HG03045 (cell line): Measurements from ENCODE around the gene RFX2.
"Not testable (repeated sequence)": the region's sequence is repeated elsewhere in the genome, so short reads cannot be mapped to it uniquely, and the experiment has no call there.

Experiments used
- ATAC-seq: cut with Tn5 transposase; IDR thresholded peaks from one replicate; pipeline ENCODE4 v1.9.1; 2021; ENCODE audit warnings: mild to moderate bottlenecking, moderate library complexity; ENCODE audit not compliant: unreplicated experiment

RFX2 gene

DNA sequence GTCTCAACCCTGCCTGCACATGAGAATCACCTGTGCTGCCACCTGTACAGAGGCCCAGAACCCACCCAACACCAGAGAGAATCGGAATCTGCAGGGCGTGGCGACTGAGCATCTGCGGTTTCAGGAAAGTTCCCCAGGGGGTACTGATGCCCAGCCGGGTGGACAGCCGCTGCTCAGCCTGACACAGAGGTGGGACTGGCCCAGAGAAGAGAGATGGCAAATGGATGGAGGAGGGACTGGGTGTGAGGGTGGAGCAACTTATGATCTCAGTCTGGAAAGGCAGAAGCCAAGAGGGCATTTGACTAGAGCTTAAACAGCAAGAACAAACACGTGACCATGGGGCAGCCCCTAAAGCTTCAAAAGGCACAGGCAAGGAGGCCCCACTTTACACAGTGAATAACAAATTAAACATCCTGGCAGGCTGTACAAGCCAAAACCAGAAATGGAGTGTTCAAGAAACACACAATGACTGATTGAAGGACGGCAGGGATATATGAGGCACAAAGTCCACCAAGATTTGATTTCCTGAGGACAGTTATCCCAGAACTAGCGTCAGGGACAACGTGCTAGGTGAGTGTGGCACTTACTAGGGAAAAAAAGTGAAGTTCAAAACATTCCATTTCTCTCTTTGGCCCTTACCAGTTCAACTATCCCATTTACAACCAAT lies 135.4 kb downstream of the RFX2 start:
- no peak for ATAC-seq

DNA sequence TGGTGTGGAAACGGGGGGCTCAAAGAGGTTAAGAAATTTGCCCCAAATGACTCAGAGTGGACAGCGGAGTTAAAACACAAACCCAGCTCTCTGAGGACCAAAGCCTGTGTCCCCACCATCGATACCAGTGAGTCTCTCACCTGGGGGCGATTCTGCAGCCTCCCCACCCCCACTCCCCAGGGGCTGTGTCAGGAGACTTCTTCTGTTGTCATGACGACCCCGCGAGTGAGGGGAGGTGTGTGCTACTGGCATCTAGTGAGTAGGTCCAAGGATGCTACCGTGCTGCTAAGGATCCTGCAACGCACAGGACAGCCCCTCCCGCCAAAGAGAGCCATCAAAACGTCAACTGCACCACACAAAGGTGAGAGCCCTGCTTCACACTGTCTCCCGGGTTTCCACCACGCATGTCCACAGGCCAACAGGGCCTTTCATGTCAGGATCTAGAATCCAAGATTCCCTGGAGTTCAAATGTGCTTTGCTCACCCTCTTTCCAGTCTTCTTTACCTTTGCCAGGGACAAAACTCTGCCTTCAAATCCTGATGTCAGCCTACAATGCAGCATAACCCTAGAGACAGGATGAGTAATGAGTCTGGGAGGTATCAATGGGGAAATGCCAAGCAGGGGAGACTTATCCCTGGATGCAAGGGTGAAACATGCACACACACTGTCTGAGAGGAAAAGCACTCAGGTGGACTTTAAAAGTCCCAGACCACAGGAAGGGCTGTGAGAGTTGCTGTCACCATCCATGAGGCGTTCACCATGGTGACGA lies 136.2 kb downstream of the RFX2 start:
- no peak for ATAC-seq

GRCh38 chr19:5973376-5973775 lies 136.9 kb downstream of the RFX2 start:
- ATAC-seq, result no peak

- no peak for ATAC-seq
These were observed 138.0 kb downstream of the RFX2 start for GRCh38 chr19:5972355-5972731.

DNA sequence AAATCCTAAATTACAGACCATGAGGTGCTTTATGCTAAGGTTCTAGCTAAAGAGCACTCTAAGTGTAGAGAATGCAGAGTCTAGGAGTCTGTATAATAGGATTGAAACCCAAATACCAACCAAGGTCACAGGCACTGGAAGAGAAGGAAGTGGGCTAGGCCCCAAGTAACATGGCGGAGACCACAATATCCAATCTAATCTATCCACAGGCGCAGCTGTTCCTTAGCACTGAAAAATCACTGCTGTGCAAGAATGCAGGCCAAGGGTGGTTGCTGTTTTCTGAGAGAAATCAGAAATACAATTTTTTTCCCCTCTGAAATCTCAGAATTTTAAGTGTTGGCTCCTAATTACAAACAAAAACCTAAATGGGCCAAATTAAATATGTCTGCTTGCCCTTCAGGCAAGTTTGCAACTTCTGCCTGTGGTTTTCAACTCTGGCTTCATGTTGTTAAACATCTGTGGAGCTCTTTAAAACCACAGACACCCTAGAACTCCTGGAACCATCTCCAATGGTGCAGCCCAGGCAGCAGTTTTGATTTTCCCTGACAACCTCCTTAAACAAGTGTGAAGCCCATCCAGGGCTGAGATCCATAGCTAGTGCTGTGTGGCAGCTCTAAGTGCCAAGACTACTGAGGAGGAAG lies 138.5 kb downstream of the RFX2 start:
- ATAC-seq, result no peak

- ATAC-seq, result no peak
These were observed 140.8 kb downstream of the RFX2 start for GRCh38 chr19:5969476-5969875.

DNA sequence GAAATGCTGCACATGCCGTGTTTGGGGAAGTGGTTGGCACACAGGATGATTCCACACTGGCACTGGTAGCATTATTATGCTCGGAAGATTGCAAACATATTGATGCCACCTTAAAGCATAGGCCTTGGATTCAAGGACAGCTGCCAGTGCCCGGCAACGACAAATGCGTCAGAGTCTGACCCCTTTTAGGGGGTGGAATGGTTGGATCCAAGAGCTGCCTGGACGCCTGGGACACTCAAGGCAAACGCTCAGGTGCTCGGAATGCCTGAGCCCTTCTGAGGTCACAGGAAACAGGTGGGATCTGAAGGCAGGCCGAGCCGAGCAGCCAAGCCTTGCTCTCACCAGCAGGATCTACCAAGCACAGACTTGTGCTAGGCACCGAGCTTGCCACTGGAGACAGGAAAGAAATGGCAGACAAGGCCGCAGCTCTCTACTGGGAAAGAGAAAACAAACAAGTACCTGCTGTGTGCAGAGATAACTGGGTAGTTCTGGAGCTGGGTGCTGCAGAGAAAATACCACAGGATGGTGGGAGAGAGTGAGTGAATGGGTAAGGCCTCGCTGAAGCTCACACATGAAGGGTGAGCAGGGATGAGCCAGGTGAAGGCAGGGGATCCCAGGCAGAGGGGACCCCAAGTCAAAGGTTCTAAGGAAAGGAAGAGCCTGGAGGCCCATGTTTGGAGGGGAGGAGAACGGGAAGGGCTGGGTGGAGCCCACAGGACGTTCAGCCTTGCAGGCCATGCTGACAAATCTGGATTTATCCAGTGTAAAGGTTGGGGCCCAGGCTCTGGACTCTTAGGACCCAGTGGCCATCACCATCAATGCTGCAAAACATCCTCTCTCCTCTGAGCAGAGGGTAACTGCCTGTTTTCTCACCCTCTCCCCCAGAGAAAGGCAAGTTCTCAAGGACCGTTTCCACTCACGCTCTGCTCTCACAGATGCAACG lies 141.6 kb downstream of the RFX2 start:
- ATAC-seq, result no peak

- ATAC-seq, result no peak
These were observed 142.3 kb downstream of the RFX2 start for GRCh38 chr19:5967994-5968430.

- no peak for ATAC-seq
These were observed 142.7 kb downstream of the RFX2 start for GRCh38 chr19:5967571-5967970.

- ATAC-seq, result no peak
These were observed 143.4 kb downstream of the RFX2 start for GRCh38 chr19:5966941-5967340.

GRCh38 chr19:5966215-5966614 lies 144.1 kb downstream of the RFX2 start:
- no peak for ATAC-seq

DNA sequence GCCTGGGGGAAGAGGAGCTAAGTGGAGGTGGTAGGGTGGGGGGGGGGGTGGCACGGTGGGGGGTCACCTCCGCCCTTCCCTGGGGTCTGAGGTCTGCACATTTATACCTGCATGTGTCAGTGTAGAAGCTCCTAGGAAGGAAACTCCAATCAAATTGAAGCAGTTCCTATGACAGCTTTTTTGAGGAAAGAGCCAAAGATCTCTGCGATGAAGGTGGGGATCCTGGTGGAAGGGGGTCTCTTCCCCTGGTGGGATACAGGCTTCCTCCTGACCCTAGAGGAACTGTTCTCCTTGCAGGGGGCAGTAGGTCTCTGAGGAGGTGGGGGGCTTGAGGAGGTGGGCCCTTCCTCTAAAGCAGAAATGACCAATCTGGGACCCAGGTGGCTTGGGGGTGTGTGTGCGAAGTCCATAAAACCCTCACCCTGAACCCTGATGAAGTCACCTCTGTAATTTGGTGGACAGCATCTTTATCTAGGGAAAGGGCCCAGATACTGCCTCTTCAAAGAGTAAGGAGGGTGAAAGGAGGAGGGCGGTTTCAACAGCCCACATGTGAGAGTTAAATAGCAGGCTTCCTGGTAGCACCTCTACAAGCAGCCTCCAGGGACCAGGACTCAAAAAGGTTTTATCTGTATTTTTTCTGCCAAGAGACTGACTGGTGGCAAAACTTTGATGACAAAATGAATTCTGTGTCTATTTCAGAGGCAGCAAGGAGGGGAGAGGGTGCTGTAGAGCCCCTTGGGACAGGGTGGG lies 145.3 kb downstream of the RFX2 start:
- ATAC-seq, result no peak

DNA sequence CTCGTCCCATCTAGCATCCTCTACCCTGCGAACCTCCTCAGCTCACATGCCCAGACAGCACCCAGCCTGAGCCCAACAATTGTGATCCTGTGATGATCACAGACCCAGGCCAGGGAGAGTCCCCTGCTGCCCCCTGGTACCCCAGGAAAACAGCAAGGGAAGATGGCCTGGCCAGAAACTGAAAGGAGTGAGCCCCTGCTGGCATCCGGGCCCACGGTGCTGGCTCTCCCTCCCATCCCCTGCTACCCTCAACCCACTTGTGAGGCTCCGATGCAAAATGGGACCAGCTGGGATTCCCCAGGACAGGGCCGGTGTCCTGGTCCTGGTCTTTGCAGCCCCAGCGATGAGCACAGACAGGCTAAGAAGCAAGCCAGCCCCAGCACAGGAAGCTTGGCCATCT lies 146.4 kb downstream of the RFX2 start:
- ATAC-seq, result no peak

- ATAC-seq, result not testable (repeated sequence)
These were observed 147.0 kb downstream of the RFX2 start for GRCh38 chr19:5963259-5963658.

- ATAC-seq, result no peak
These were observed 148.0 kb downstream of the RFX2 start for GRCh38 chr19:5961969-5962945.

GRCh38 chr19:5961641-5961968 lies 148.7 kb downstream of the RFX2 start:
- not testable (repeated sequence) for ATAC-seq

GRCh38 chr19:5960005-5961001 lies 150.0 kb downstream of the RFX2 start:
- ATAC-seq, result no peak
